RWPE2 (cell line): ENCODE results near the gene OGA.
A peak's percentile ranks its signal among the peaks of the same experiment; 100 is the strongest.

ENCODE experiments used
- ATAC-seq: fragments of 200-7000 bp; cut with Tn5 transposase; 3 replicates; pipeline ENCODE4 v1.9.1; 2021; ENCODE audit warnings: low read depth
- DNase-seq: peaks from one replicate; pipeline ENCODE4 v3.0.0-alpha.2; 2020; ENCODE audit warnings: low spot score
- H3K27ac ChIP-seq: fragments of 450-650 bp; 2 replicates; pipeline ENCODE4 v1.5.1; 2017; ENCODE audit warnings: mild to moderate bottlenecking; ENCODE audit not compliant: poor library complexity, severe bottlenecking
- H3K27me3 ChIP-seq: fragments of 250-450 bp; sonication (Bioruptor Pico); 2 replicates; pipeline ENCODE4 v1.5.1; 2021; ENCODE audit warnings: mild to moderate bottlenecking, moderate library complexity; ENCODE audit not compliant: insufficient read depth, poor library complexity, severe bottlenecking
- H3K36me3 ChIP-seq: fragments of 250-450 bp; sonication (Bioruptor Pico); 2 replicates; pipeline ENCODE4 v1.5.1; 2020; ENCODE audit warnings: low read depth, mild to moderate bottlenecking, moderate library complexity
- H3K4me1 ChIP-seq: fragments of 250-450 bp; sonication (Bioruptor Pico); 2 replicates; pipeline ENCODE4 v1.5.1; 2021; ENCODE audit warnings: mild to moderate bottlenecking, moderate library complexity; ENCODE audit not compliant: insufficient read depth, poor library complexity, severe bottlenecking
- H3K4me3 ChIP-seq: fragments of 250-450 bp; sonication (Bioruptor Pico); 2 replicates; pipeline ENCODE4 v1.5.1; 2021; ENCODE audit warnings: mild to moderate bottlenecking, moderate library complexity; ENCODE audit not compliant: severe bottlenecking
- H3K9me3 ChIP-seq: fragments of 250-450 bp; sonication (Bioruptor Pico); 2 replicates; pipeline ENCODE4 v1.5.1; 2021; ENCODE audit warnings: mild to moderate bottlenecking, moderate library complexity; ENCODE audit not compliant: severe bottlenecking
- TF ChIP-seq, protein P1 (sequence below): fragments of 450-650 bp; IDR thresholded peaks from one replicate; pipeline ENCODE4 v1.5.1; 2017; ENCODE audit warnings: mild to moderate bottlenecking, moderate library complexity; ENCODE audit not compliant: poor library complexity, severe bottlenecking

The OGA gene

DNA sequence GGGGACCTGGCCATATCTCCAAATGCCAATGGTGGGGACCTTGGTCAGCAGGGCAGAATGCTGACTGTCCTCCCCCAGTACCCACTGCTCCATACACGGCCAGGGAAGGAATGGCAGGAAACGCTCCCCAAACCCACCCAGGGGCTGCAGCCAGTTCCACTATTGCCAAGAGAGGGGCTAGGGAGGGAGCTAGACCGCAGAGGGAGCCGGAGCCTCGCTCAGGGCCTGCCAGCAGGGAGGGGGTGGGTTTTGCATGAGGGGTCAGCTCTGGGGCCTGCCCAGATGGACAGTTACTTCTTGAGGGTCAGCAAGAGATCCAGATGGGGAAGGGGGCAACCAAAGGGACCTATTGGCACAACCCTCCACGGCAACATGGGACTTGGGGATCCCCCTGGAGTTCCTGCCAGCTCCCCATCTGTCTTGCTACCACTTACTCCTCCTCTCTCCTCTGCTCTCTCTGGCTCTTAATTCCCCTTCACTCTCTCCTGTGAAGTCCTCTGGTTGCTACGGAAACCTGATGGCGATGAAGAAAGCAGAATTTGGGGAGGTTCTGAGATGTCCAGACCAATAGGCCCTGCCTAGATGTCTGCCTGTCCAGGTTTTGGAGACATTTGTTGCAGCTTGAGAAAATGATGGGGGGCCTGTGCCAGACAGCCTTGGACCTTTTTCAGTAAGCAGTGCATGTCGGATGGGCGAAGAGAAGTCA, 55.0 kb downstream of the OGA start:
- Histone ChIP-seq H3K27me3 (no peaks in the 10 kb centered on the region), H3K4me1 (no peaks in the 10 kb centered on the region), H3K9me3 (no peaks in the 10 kb centered on the region), H3K27ac (no peak overlapping the region), H3K4me3 (no peak overlapping the region), H3K36me3 (no peaks in the 10 kb centered on the region)
- TF ChIP-seq, protein P1, sequence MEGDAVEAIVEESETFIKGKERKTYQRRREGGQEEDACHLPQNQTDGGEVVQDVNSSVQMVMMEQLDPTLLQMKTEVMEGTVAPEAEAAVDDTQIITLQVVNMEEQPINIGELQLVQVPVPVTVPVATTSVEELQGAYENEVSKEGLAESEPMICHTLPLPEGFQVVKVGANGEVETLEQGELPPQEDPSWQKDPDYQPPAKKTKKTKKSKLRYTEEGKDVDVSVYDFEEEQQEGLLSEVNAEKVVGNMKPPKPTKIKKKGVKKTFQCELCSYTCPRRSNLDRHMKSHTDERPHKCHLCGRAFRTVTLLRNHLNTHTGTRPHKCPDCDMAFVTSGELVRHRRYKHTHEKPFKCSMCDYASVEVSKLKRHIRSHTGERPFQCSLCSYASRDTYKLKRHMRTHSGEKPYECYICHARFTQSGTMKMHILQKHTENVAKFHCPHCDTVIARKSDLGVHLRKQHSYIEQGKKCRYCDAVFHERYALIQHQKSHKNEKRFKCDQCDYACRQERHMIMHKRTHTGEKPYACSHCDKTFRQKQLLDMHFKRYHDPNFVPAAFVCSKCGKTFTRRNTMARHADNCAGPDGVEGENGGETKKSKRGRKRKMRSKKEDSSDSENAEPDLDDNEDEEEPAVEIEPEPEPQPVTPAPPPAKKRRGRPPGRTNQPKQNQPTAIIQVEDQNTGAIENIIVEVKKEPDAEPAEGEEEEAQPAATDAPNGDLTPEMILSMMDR, result no peak
- ATAC-seq, result no peak
- DNase-seq, result no peak

DNA sequence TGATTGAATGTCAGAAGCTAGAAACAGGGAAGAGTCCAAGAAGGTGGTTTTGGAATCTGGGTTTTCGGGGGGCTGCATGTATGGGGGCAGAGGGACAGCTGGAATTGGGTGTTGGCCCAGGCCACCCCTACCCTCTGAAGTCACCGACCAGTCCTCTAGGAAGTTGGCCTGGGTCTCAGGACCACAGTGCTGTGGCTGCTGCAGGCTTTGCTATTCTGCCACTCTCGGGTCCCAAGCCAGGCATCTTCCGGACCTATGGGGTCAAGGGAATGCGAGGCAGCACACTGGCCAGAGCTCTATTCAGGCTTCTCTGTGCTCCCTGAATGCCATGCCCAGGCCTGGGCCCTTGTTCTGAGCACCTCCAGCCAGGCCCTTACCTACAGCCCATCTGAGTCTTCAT, 55.5 kb downstream of the OGA start:
- Histone ChIP-seq H3K4me1 (no peaks in the 10 kb centered on the region), H3K27ac (no peak overlapping the region), H3K27me3 (no peaks in the 10 kb centered on the region), H3K36me3 (no peaks in the 10 kb centered on the region), H3K9me3 (no peaks in the 10 kb centered on the region), H3K4me3 (no peak overlapping the region)
- no peak for DNase-seq
- no peak for ATAC-seq
- TF ChIP-seq, protein P1, result no peak

DNA sequence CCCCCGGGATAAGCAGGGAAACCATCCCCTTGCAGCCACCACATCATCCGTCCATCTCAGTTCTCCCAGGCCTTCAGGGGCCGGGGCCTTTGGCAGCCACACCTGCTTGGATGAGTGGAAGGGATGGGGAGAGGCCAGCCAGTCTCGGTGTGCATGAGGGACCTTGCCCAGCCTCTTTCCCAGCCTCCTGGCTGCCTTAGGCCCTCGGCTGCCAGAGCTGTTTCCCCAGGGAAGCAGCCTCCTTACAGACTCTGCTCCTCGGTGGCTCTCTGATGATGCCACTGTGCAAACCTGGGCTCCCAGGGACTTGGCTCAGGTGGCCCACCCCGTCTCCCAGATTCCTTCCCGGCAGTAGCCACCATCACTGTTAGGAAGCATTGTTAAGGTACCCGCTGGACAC, 57.0 kb downstream of the OGA start:
- Histone ChIP-seq H3K27me3 (no peaks in the 10 kb centered on the region), H3K9me3 (no peaks in the 10 kb centered on the region), H3K4me1 (no peaks in the 10 kb centered on the region), H3K4me3 (no peak overlapping the region), H3K36me3 (no peaks in the 10 kb centered on the region), H3K27ac (no peak overlapping the region)
- DNase-seq (no peak), ATAC-seq (no peak)
- TF ChIP-seq, protein P1, result no peak

DNA sequence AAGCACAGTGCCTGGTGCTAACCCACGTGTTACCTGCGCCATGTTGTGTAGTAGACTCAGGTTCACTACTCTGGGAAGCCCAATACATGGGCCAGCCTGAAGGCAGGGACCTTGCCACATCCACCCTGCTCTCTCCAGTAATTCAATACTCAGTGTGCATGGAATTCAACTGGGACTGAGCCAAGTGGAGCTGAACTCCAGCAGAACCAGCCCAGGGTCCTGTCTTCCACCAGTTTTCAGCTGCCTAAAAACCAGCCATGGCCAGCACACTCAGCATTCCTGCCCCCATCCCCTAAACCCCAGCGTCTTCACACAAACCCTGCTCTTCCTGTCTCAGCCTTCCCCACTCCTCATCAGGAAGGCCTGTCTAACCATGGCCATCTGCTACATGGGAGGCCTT, 57.7 kb downstream of the OGA start:
- no peaks in the 10 kb centered on the region for H3K36me3 ChIP-seq
- H3K27me3 ChIP-seq, result no peaks in the 10 kb centered on the region
- no peak overlapping the region for H3K27ac ChIP-seq
- no peaks in the 10 kb centered on the region for H3K4me1 ChIP-seq
- ATAC-seq (no peak), DNase-seq (no peak)
- no peaks in the 10 kb centered on the region for H3K9me3 ChIP-seq
- TF ChIP-seq, protein P1, result no peak
- H3K4me3 ChIP-seq, result no peak overlapping the region

DNA sequence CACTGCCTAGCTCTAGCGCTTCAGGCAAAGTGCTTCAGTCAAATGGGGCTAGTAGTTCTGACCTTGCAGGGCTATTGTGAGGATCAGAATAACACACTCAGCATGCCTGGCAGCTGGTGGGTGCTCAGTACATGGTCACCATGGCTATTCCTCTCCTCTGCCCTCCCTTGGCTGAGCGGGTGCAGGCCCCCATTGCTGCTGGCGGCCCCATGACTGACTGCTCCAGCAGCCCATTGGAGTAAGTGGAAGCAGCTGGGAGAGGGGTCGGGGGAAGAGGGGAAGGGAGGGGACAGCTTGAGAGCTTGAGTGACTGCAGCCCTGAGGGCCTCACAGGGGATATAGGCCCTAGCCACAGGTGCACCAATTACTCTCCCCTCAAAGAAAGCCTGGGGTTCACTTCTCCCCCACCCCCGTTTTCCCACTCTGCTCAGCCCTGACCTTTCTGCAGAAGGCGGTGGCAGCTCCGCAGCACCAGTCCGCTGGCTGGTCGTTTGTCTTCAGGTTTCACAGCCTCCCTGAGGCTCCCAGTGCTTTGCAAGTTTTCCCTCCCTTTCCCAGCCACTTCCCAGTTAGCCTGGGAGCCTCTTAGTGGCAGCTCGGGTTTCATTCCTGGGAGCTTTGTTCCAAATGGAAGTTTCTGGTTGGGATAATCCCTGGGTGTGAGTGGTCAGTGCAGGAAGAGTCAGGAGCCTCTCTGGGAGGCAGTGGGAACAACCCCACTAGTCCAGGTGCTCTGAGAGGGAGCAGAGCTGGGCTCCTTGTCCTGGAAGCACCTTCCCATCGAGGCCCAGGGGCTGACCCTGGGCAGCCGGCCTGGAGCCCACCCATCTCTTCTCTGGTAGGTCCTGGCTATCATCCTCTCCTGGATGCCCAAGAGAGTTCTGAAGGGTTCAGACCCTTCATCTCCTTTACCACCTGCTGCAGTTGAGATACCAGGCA, 58.7 kb downstream of the OGA start:
- Histone ChIP-seq H3K27ac (no peak overlapping the region), H3K36me3 (no peaks in the 10 kb centered on the region), H3K4me1 (no peaks in the 10 kb centered on the region), H3K4me3 (no peak overlapping the region), H3K27me3 (no peaks in the 10 kb centered on the region), H3K9me3 (no peaks in the 10 kb centered on the region)
- TF ChIP-seq, protein P1, result no peak
- ATAC-seq (peak; percentile 21; the same call in 1 of the 3 replicates), DNase-seq (no peak)
